ENCODE data around the gene TMEFF1.

The TMEFF1 gene

DNA sequence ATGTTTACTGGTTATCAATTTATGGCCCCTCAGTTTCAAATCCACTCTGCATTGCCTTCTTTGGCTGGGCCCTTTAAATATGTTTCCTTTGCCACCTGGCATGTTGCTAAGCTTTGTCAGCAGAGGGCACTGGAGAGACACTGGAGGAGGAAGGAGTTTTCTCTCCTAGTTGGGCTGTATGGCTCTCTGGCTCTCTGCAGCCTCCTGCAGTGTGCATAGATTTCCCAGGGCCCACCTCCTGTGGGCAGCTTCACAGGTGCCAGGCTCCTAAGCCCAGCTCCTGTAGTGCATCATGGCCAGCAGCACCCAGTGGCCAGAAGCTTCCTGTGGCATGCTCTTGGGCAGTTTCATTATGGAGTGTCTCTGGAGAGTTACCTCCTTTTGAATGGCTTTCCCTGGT is 128.3 kb downstream of the TMEFF1 start:
- Histone ChIP-seq H3F3A (ENCODE audit: insufficient read depth) (no peaks in the 10 kb centered on the region), H3K4me3 (ENCODE audit: insufficient read depth, low read length, poor library complexity, severe bottlenecking) (no peak overlapping the region), H3K9me3 (ENCODE audit: insufficient read depth, low read length) (no peaks in the 10 kb centered on the region), H3K79me2 (ENCODE audit: insufficient read depth, low read length) (no peaks in the 10 kb centered on the region), H2AFZ (ENCODE audit: low read depth, low read length, severe bottlenecking) (no peak overlapping the region), H3K27ac (ENCODE audit: low read depth, low read length) (no peak overlapping the region), H3K9me2 (replicated peaks; ENCODE audit: insufficient read depth, low read length) (no peaks in the 10 kb centered on the region), H4K20me1 (ENCODE audit: low read depth, low read length) (no peaks in the 10 kb centered on the region), H3K27me3 (ENCODE audit: low read length) (no peaks in the 10 kb centered on the region), H3K9ac (ENCODE audit: low read length) (no peak overlapping the region), H3K4me2 (ENCODE audit: low read depth, low read length, poor library complexity, severe bottlenecking) (no peak overlapping the region), H3K36me3 (ENCODE audit: low read length) (no peaks in the 10 kb centered on the region)
- no peak for TF ChIP-seq EZH2phosphoT487 (conservative IDR thresholded peaks at IDR 0.05; ENCODE audit: low read length)
- TF ChIP-seq, protein P1, sequence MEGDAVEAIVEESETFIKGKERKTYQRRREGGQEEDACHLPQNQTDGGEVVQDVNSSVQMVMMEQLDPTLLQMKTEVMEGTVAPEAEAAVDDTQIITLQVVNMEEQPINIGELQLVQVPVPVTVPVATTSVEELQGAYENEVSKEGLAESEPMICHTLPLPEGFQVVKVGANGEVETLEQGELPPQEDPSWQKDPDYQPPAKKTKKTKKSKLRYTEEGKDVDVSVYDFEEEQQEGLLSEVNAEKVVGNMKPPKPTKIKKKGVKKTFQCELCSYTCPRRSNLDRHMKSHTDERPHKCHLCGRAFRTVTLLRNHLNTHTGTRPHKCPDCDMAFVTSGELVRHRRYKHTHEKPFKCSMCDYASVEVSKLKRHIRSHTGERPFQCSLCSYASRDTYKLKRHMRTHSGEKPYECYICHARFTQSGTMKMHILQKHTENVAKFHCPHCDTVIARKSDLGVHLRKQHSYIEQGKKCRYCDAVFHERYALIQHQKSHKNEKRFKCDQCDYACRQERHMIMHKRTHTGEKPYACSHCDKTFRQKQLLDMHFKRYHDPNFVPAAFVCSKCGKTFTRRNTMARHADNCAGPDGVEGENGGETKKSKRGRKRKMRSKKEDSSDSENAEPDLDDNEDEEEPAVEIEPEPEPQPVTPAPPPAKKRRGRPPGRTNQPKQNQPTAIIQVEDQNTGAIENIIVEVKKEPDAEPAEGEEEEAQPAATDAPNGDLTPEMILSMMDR (IDR thresholded peaks at IDR 0.05; ENCODE audit: insufficient read depth, low read length, poor library complexity, severe bottlenecking) = peak; percentile 58

DNA sequence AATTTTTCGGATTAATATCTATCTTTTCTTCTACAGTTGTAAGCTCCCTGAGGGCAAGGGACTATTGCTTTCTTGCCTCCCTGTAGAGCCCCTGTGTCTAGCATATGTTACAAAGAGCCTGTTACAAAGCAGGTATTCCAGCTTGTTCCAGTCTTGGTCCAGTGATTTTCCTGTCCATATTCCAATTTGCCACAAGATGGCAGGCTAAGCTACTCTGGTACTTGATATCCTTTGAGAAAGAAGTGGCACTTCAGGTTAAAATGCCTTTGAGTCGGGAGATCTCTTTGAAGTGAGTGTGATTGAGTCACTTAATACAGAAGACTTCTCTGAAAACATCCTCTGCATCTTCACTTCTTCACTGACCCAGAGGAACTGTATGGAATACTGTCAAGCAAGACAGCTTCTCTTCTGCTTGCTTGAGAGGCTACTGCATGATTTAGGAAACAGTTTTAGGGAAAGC is 129.4 kb downstream of the TMEFF1 start:
- no peak overlapping the region for H2AFZ ChIP-seq (ENCODE audit: low read depth, low read length, severe bottlenecking)
- no peak overlapping the region for H3K9ac ChIP-seq (ENCODE audit: low read length)
- H3K27me3 ChIP-seq (ENCODE audit: low read length) = no peaks in the 10 kb centered on the region
- no peak overlapping the region for H3K27ac ChIP-seq (ENCODE audit: low read depth, low read length)
- H3F3A ChIP-seq (ENCODE audit: insufficient read depth) = no peaks in the 10 kb centered on the region
- H3K36me3 ChIP-seq (ENCODE audit: low read length) = no peaks in the 10 kb centered on the region
- H3K4me2 ChIP-seq (ENCODE audit: low read depth, low read length, poor library complexity, severe bottlenecking) = no peak overlapping the region
- no peaks in the 10 kb centered on the region for H3K9me3 ChIP-seq (ENCODE audit: insufficient read depth, low read length)
- no peaks in the 10 kb centered on the region for H3K79me2 ChIP-seq (ENCODE audit: insufficient read depth, low read length)
- TF ChIP-seq, protein P1 (IDR thresholded peaks at IDR 0.05; ENCODE audit: insufficient read depth, low read length, poor library complexity, severe bottlenecking) = peak; percentile 55
- TF ChIP-seq EZH2phosphoT487 (conservative IDR thresholded peaks at IDR 0.05; ENCODE audit: low read length) = no peak
- no peaks in the 10 kb centered on the region for H4K20me1 ChIP-seq (ENCODE audit: low read depth, low read length)
- H3K9me2 ChIP-seq (replicated peaks; ENCODE audit: insufficient read depth, low read length) = no peaks in the 10 kb centered on the region
- H3K4me3 ChIP-seq (ENCODE audit: insufficient read depth, low read length, poor library complexity, severe bottlenecking) = no peak overlapping the region

GRCh38 chr9:100605405-100605804 is 132.5 kb downstream of the TMEFF1 start:
- no peak overlapping the region for H3K4me3 ChIP-seq (ENCODE audit: insufficient read depth, low read length, poor library complexity, severe bottlenecking)
- H3K9ac ChIP-seq (ENCODE audit: low read length) = no peak overlapping the region
- no peaks in the 10 kb centered on the region for H3F3A ChIP-seq (ENCODE audit: insufficient read depth)
- no peak overlapping the region for H3K27ac ChIP-seq (ENCODE audit: low read depth, low read length)
- no peaks in the 10 kb centered on the region for H3K9me3 ChIP-seq (ENCODE audit: insufficient read depth, low read length)
- H4K20me1 ChIP-seq (ENCODE audit: low read depth, low read length) = no peaks in the 10 kb centered on the region
- no peaks in the 10 kb centered on the region for H3K79me2 ChIP-seq (ENCODE audit: insufficient read depth, low read length)
- H3K9me2 ChIP-seq (replicated peaks; ENCODE audit: insufficient read depth, low read length) = no peaks in the 10 kb centered on the region
- no peak overlapping the region for H2AFZ ChIP-seq (ENCODE audit: low read depth, low read length, severe bottlenecking)
- no peaks in the 10 kb centered on the region for H3K27me3 ChIP-seq (ENCODE audit: low read length)
- TF ChIP-seq, protein P1 (IDR thresholded peaks at IDR 0.05; ENCODE audit: insufficient read depth, low read length, poor library complexity, severe bottlenecking) = no peak
- TF ChIP-seq EZH2phosphoT487 (conservative IDR thresholded peaks at IDR 0.05; ENCODE audit: low read length) = no peak
- H3K36me3 ChIP-seq (ENCODE audit: low read length) = no peaks in the 10 kb centered on the region
- no peak overlapping the region for H3K4me2 ChIP-seq (ENCODE audit: low read depth, low read length, poor library complexity, severe bottlenecking)

All from SU-DHL-6 (cell line).